Lung (tissue), 12 donors: Measurements from ENCODE around the gene TRERF1. TPM values are rescaled to one million over a fixed set of nuclear protein-coding genes. Genes with fewer than 3 reads are reported as not detected.

Source experiments
- ATAC-seq: fragments of 200-7000 bp; cut with Tn5 transposase; one replicate; pipeline ENCODE4 v1.9.1; 2020; ENCODE audit warnings: moderate number of reproducible peaks; ENCODE audit not compliant: insufficient read depth, low FRiP score
- DNase-seq, 3 donors: peaks; one replicate each; pipeline ENCODE4 v3.0.0-alpha.2; 2013 to 2017
- H3K27ac ChIP-seq, 2 donors: one replicate each; pipeline ENCODE4 v1.5.1; 2013; ENCODE audit warnings: mild to moderate bottlenecking in 2 of 2, moderate library complexity in 2 of 2, control low read depth in 1 of 2, inconsistent platforms in 1 of 2, low read depth in 1 of 2, low read length in 1 of 2
- H3K27me3 ChIP-seq, 3 donors: one replicate each; pipeline ENCODE4 v1.5.1; 2013; ENCODE audit warnings: low read length in 2 of 3; ENCODE audit not compliant: control insufficient read depth in 3 of 3, insufficient read depth in 3 of 3
- H3K36me3 ChIP-seq, 4 donors: one replicate each; pipeline ENCODE4 v1.5.1; 2013; ENCODE audit warnings: low read length in 4 of 4, mild to moderate bottlenecking in 1 of 4, moderate library complexity in 1 of 4; ENCODE audit not compliant: control insufficient read depth in 4 of 4, insufficient read depth in 4 of 4
- H3K4me1 ChIP-seq, 5 donors: one replicate each; pipeline ENCODE4 v1.5.1; 2013; ENCODE audit warnings: low read length in 5 of 5, mild to moderate bottlenecking in 2 of 5, moderate library complexity in 1 of 5; ENCODE audit not compliant: control insufficient read depth in 5 of 5, insufficient read depth in 5 of 5
- H3K4me3 ChIP-seq: one replicate; pipeline ENCODE4 v1.5.1; 2013; ENCODE audit warnings: mild to moderate bottlenecking, control low read depth, moderate library complexity
- H3K9ac ChIP-seq, 2 donors: one replicate each; pipeline ENCODE4 v1.5.1; 2013; ENCODE audit warnings: low read length in 2 of 2, control low read depth in 1 of 2; ENCODE audit not compliant: insufficient read depth in 1 of 2
- H3K9me3 ChIP-seq, 4 donors: one replicate each; pipeline ENCODE4 v1.5.1; 2013; ENCODE audit warnings: low read length in 3 of 4, mild to moderate bottlenecking in 1 of 4, moderate library complexity in 1 of 4; ENCODE audit not compliant: control insufficient read depth in 4 of 4, insufficient read depth in 3 of 4
- CTCF ChIP-seq: IDR thresholded peaks from 2 replicates; pipeline ENCODE4 v1.5.1; 2012; ENCODE audit warnings: mild to moderate bottlenecking; ENCODE audit errors: control extremely low read depth, extremely low read depth
- WGBS, 2 donors: extraction: QIAGEN DNeasy Blood & Tissue Kit; methylation state at CpG; one replicate each; pipeline ENCODE4 v1.1.7; 2013; 5-methylcytosine and 5-hydroxymethylcytosine counted together
- polyA plus RNA-seq, 2 donors: library from polyadenylated mRNA; stranded (reverse); fragments of 200-250 nt; gene quantifications; one replicate each; pipeline ENCODE4 v1.2.1, GENCODE V29; 2013
- total RNA-seq, 2 donors: library from RNA; depleted of rRNA in 1 of 2; stranded (reverse); fragments of >200 nt in 1 of 2; gene quantifications; one replicate each; pipeline ENCODE4 v1.2.1, GENCODE V29; 2014 to 2021
- donor health status: control.
- donor health status: control.
- donor health status: Bipolar disorder and iron deficiency.
- donor health status: healthy.
- donor health status: DM: yes; HTN: yes; CAD: no.

Gene TRERF1
- total and polyA plus RNA-seq, 4 donors = 1.2 to 10.4 (median 3.3) TPM

GRCh38 chr6:42227173-42227850 is 224.4 kb downstream of the TRERF1 start:
- Histone ChIP-seq H3K36me3 (peaks cover 0 to 18% (median 5%) of the 10 kb centered on the region in 4 donors), H3K9me3 (no peaks in the 10 kb centered on the region), H3K9ac (peak overlapping the region in 1 of 2 donors; percentile 63), H3K27me3 (no peaks in the 10 kb centered on the region), H3K4me1 (peaks cover 0 to 42% (median 10%) of the 10 kb centered on the region in 5 donors), H3K27ac (peak overlapping the region in 1 of 2 donors; percentile 66), H3K4me3 (no peak overlapping the region)
- 77 to 84% methylated on average over 9 of the region's 9 CpGs for WGBS, 2 donors
- no peak for TF ChIP-seq CTCF
- ATAC-seq (no peak), DNase-seq (peak in 1 of 3 donors; percentile 40)

- TF ChIP-seq CTCF = no peak
- Histone ChIP-seq H3K9me3 (no peaks in the 10 kb centered on the region), H3K4me1 (peaks cover 0 to 42% (median 10%) of the 10 kb centered on the region in 5 donors), H3K36me3 (peaks cover 0 to 18% (median 5%) of the 10 kb centered on the region in 4 donors), H3K27me3 (no peaks in the 10 kb centered on the region), H3K4me3 (no peak overlapping the region), H3K9ac (peak overlapping the region in 1 of 2 donors; percentile 63), H3K27ac (peak overlapping the region in 1 of 2 donors; percentile 13)
- peak; percentile 32 for ATAC-seq
- peak in 2 of 3 donors; percentile 29 to 38 for DNase-seq
- WGBS, 2 donors = 67 to 80% methylated on average over 8 of the region's 8 CpGs
Measured at GRCh38 chr6:42226645-42227143, 225.0 kb downstream of the TRERF1 start.

- Histone ChIP-seq H3K4me3 (no peak overlapping the region), H3K27me3 (no peaks in the 10 kb centered on the region), H3K4me1 (peaks cover 0 to 42% (median 10%) of the 10 kb centered on the region in 5 donors), H3K36me3 (peaks cover 0 to 18% (median 5%) of the 10 kb centered on the region in 4 donors), H3K9ac (peak overlapping the region in 1 of 2 donors; percentile 63), H3K9me3 (no peaks in the 10 kb centered on the region), H3K27ac (no peak overlapping the region)
- 60 to 70% methylated on average over 3 of the region's 3 CpGs for whole genome bisulfite sequencing, 2 donors
- ATAC-seq (no peak), DNase-seq (peak; percentile 66 to 93 (median 82))
- no peak for TF ChIP-seq CTCF
Measured at GRCh38 chr6:42226161-42226611, 225.5 kb downstream of the TRERF1 start.
